ENCODE data around the gene TST.
"Not testable (repeated sequence)": the region's sequence is repeated elsewhere in the genome, so short reads cannot be mapped to it uniquely, and the experiment has no call there.

TST gene

GRCh38 chr22:37012956-37013355, 6.3 kb downstream of the TST start:
- FAIRE-seq = no peak

- no peak for FAIRE-seq
Observed at GRCh38 chr22:37012262-37012904, 6.9 kb downstream of the TST start.

- no peak for FAIRE-seq
Observed at GRCh38 chr22:37011472-37011871, 7.8 kb downstream of the TST start.

- FAIRE-seq = no peak
Observed at GRCh38 chr22:37010976-37011375, 8.3 kb downstream of the TST start.

- no peak for FAIRE-seq
Observed at GRCh38 chr22:37010174-37010573, 9.1 kb downstream of the TST start.

GRCh38 chr22:37009490-37009889, 9.8 kb downstream of the TST start:
- FAIRE-seq = no peak

- no peak for FAIRE-seq
Observed at GRCh38 chr22:37008365-37008764, 10.9 kb downstream of the TST start.

GRCh38 chr22:37007651-37008050, 11.6 kb downstream of the TST start:
- no peak for FAIRE-seq

GRCh38 chr22:37002633-37003032, 16.6 kb downstream of the TST start:
- no peak for FAIRE-seq

GRCh38 chr22:37001826-37002225, 17.4 kb downstream of the TST start:
- FAIRE-seq = no peak

GRCh38 chr22:37000676-37001534, 18.3 kb downstream of the TST start:
- no peak for FAIRE-seq

- no peak for FAIRE-seq
Observed at GRCh38 chr22:36999463-36999862, 19.8 kb downstream of the TST start.

GRCh38 chr22:36998620-36999351, 20.5 kb downstream of the TST start:
- FAIRE-seq = no peak

- FAIRE-seq = no peak
Observed at GRCh38 chr22:36997746-36998145, 21.5 kb downstream of the TST start.

- FAIRE-seq = no peak
Observed at GRCh38 chr22:36991206-36991605, 28.0 kb downstream of the TST start.

- no peak for FAIRE-seq
Observed at GRCh38 chr22:36990457-36990856, 28.8 kb downstream of the TST start.

- FAIRE-seq = not testable (repeated sequence)
Observed at GRCh38 chr22:36989012-36989411, 30.2 kb downstream of the TST start.

- no peak for FAIRE-seq
Observed at GRCh38 chr22:36988075-36988832, 31.0 kb downstream of the TST start.

- FAIRE-seq = no peak
Observed at GRCh38 chr22:36986242-36986821, 32.9 kb downstream of the TST start.

- no peak for FAIRE-seq
Observed at GRCh38 chr22:36985211-36985889, 33.9 kb downstream of the TST start.

GRCh38 chr22:36982136-36982535, 37.1 kb downstream of the TST start:
- no peak for FAIRE-seq

- no peak for FAIRE-seq
Observed at GRCh38 chr22:36981247-36981775, 37.9 kb downstream of the TST start.
